T47D (cell line): Measurements from ENCODE around the gene TMEM135.
"Not testable (repeated sequence)": the region's sequence is repeated elsewhere in the genome, so short reads cannot be mapped to it uniquely, and the experiment has no call there.

ENCODE experiments used
- DNase-seq, 2 experiments: peaks; one replicate each; pipeline versions ENCODE4 v3.0.0 to v3.0.0-alpha.2; 2011 to 2012; ENCODE audit warnings: low read depth in 1 of 2, low spot score in 1 of 2
- JUND ChIP-seq: IDR thresholded peaks from 2 replicates; pipeline ENCODE4 v1.6.1; 2012; ENCODE audit warnings: low read depth
- in situ Hi-C: cut with HindIII; loops from 2 replicates; pipeline ENCODE4 v1.10.0; 2016; ENCODE audit warnings: low sequenced_read_pairs, low pct_unique_long_range_greater_than_20kb

Gene TMEM135

DNA sequence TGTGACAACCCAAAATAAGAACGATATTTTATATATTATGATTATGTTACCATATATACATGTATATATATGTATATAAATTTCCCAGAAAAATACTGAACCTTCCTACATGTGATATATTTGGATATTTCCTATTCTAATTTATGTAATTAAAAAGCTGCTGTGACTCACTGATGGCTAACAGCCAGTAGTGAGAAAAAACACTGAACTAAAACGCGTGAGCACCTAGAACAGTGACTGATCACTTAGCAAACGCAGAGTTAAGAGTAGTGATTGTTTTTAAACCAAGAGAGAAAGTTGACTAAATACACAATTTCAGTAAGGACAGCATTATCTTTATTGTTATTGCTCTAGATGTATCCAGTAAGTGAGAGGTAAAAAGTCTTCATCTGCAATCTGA lies 213.8 kb downstream of the TMEM135 start:
- in situ Hi-C loops, result no loop called here
- DNase-seq, result no peak
- no peak for TF ChIP-seq JUND

GRCh38 chr11:87252869-87253268 lies 215.1 kb downstream of the TMEM135 start:
- DNase-seq, result no peak
- in situ Hi-C loops, result no loop called here
- no peak for TF ChIP-seq JUND

GRCh38 chr11:87254562-87254961 lies 216.8 kb downstream of the TMEM135 start:
- no peak for TF ChIP-seq JUND
- in situ Hi-C loops, result no loop called here

GRCh38 chr11:87255589-87255988 lies 217.9 kb downstream of the TMEM135 start:
- in situ Hi-C loops, result no loop called here
- no peak for DNase-seq
- TF ChIP-seq JUND, result no peak

More at GRCh38 chr11:87254562-87254961, 216.8 kb downstream of the TMEM135 start:
- no peak for DNase-seq

DNA sequence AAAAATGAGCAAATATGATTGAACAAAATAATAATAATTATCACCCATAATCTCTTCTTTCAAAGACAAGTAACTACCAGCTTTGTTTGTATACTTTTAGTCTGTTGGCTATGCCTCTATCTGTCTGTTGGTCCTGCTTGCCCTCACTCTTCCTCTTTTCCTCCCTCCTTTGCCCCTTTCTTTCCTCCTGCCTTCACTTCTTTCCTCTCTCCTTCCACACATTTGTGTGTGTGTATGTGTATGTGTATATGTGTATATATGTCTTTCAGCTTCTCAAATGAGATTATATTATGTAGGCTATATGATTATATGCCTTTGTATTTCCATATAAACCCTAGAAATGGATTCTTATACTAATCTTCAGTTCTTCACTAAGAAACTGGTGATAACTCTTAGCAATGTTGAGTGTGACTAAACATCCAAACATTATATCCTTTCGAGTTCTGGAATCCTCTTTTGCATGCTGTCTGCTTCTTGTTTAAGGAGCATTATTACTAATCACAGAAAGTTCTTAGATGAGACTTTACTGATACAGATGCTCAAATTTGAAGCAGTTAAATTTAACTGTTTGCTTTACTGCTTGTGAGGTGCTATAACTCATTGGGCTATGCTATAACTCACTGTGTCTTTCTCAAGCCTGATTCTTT lies 219.1 kb downstream of the TMEM135 start:
- DNase-seq, result no peak
- no peak for TF ChIP-seq JUND
- in situ Hi-C loops, result no loop called here

GRCh38 chr11:87258171-87258833 lies 220.6 kb downstream of the TMEM135 start:
- in situ Hi-C loops, result no loop called here
- TF ChIP-seq JUND, result no peak
- no peak for DNase-seq

- DNase-seq, result no peak
- in situ Hi-C loops, result no loop called here
- TF ChIP-seq JUND, result no peak
These were observed 222.0 kb downstream of the TMEM135 start for GRCh38 chr11:87259736-87260135.

DNA sequence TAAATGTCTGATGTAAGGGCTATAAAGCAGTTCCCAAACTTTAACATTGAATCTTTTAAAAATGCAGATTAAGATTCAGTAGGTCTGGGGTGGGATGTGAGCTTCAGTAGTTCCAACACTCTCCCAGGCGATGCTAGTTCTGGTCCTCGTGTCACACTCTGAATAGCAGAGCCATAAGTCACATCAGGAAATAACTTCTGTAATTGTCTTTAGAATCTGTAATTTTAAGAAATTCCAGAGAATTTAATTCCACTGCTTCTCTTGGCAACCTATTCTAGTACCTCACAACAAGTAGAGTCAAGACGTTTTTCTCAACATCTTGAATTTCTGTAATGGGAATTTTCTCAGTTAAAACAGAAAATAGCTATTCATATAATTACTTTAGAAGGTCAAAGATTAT lies 223.1 kb downstream of the TMEM135 start:
- in situ Hi-C loops, result no loop called here
- no peak for TF ChIP-seq JUND
- DNase-seq, result no peak

DNA sequence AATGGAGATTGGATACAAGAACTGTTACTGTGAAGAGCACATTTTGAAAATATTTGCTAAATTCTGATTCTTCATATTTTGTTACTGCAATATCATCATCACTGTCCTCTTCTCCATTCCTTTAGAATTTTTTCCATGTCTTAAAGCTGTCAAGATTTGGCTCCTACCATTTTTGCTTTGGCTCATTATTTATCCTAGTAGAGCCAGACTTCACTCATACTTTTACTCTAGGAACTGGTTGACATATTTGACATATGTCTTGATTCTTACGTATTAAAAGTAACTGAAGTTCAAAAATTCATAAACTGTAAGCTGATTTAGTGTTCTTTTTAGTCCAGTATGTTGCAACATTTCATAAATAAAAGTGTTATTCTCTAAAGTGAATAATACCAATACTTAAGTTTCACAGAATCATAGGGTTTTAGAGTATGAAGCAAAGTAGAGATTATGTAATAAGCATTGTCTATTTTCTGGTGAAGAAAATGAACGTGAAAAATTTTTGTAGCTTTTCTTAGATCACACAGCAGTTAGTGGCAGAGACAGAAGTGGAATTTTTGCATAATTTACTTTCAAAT lies 225.6 kb downstream of the TMEM135 start:
- no peak for DNase-seq
- no peak for TF ChIP-seq JUND
- in situ Hi-C loops, result no loop called here

GRCh38 chr11:87263979-87264378 lies 226.2 kb downstream of the TMEM135 start:
- in situ Hi-C loops, result no loop called here
- TF ChIP-seq JUND, result no peak
- DNase-seq, result no peak

- DNase-seq, result no peak
- in situ Hi-C loops, result no loop called here
- TF ChIP-seq JUND, result no peak
These were observed 227.4 kb downstream of the TMEM135 start for GRCh38 chr11:87265132-87265531.

DNA sequence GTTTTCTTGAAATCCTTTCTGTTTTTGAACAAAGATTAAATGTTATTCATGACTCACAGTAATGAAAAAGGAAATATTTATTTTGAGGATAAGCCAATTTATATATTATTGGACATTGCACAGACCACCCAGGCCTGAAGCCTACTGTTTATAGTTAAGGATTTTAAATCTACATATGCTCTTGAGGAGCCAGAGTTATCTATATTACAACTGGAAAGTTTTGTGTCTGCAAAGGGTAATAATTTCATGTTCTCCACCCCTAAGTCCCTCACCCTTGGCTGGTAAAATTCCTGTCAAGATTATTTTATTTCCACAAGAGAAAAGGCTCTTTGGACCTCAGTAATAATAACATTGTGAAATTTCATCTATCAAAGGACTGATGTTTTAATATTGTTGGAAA lies 228.2 kb downstream of the TMEM135 start:
- no peak for TF ChIP-seq JUND
- DNase-seq, result no peak
- in situ Hi-C loops, result no loop called here

- in situ Hi-C loops, result no loop called here
- DNase-seq, result peak in 1 of 2 experiments; percentile 12
- TF ChIP-seq JUND, result no peak
These were observed 229.0 kb downstream of the TMEM135 start for GRCh38 chr11:87266751-87267150.

GRCh38 chr11:87271951-87272350 lies 234.2 kb downstream of the TMEM135 start:
- DNase-seq, in situ Hi-C loops: not testable (repeated sequence)
